GM18873 (cell line): ENCODE measurements around the gene ZCCHC24.
A peak's percentile ranks its signal among the peaks of the same experiment; 100 is the strongest.

Experiments used
- ATAC-seq: cut with Tn5 transposase; IDR thresholded peaks from one replicate; pipeline ENCODE4 v1.9.1; 2021; ENCODE audit warnings: mild to moderate bottlenecking, moderate library complexity, moderate number of reproducible peaks; ENCODE audit not compliant: unreplicated experiment, low FRiP score

Gene ZCCHC24

DNA sequence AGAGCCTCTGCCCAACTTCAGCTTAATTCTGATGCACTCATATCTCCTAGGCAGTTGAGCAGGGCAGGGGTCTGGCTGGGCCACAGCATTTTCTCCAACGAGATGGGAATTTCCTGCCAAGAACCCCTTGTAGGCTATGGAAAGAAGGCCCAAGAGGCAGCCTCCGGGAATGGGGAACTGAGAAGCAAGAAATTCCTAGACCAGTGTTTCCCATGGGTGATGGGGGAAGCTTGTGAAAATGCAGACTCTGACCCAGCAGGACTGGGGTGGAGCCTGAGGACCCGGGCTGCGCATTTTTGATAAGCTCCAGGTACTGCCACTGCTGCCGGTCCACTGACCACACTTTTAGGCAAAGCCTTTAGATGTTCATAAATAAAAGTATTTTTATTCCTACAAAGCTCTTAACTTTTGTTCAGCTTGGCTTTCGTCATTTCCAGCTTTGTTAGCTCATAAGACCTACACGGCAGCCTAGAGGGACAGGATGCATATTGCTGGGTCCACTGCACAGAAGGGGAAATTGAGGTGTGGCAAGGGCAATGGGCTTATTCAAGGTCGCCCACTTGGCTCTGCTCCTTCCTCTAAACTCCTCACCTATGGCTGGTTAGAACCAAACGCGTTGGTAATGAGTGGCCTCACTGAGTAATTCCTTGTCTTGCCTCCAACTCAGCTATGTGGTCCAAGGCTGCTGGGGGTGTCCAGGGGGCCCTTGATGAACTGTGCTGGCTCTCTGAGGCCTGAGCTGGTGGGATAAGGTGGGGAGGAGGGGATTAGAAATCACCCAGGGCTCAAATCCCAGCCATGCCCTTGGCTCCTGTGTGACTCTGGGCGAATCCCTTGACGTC is 29.5 kb downstream of the ZCCHC24 start:
- no peak for ATAC-seq

DNA sequence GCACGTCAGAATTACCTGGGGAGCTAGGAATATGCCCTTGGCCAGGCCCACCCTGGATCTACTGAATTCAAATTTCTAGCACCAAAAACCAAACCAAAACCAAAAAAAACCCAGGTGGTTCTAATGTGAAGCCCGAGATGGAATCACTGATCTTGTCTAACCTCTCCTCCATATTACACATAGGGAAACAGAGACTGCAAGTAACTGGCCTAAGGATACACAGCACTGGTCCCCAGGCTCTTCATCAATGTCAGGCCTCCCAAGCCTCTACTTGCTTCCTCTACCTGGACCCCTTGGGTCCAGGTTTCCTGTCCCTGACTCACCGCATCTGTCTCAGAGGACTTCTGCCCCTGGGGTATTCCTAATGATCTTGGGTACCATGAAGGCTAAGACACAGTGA is 30.7 kb downstream of the ZCCHC24 start:
- ATAC-seq, result no peak

DNA sequence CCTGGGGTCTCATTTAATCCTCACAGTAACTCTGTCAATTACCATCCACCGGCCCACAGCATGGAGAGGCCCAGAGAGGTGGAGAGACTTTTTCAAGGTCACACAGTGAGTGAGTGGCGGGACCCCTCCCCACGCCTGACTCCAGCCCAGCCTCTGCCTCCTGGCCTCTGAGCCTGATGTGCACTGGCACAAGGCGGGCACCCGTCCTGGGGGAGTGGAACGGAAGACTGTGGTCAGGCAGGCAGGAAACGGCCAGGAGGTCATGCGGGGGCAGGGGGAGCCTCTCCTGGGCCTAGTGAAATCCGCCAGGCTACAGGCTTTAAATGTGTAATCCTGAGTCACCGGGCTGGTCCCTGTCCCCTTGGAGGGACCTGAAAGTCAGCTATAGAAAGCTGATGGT is 32.2 kb downstream of the ZCCHC24 start:
- peak; percentile 61 for ATAC-seq

DNA sequence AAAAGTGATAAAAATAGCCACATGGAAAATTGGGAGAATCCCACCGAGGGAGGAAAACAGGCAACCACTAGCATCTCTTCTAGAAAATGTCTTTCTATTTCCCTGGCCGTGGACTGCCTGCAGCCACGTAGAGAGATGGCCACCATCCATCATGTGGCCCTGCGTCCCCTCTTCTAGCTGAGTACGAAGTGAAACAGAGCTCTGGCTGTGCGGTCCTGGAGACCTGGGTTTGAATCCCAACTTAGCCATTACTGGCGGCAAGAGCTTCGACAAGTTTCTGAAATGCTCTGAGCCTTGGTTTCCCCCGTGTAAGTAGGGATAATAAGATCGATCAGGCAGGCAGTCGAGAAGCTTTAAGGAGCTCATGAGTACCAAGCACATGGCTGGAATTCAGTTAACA is 32.9 kb downstream of the ZCCHC24 start:
- no peak for ATAC-seq

DNA sequence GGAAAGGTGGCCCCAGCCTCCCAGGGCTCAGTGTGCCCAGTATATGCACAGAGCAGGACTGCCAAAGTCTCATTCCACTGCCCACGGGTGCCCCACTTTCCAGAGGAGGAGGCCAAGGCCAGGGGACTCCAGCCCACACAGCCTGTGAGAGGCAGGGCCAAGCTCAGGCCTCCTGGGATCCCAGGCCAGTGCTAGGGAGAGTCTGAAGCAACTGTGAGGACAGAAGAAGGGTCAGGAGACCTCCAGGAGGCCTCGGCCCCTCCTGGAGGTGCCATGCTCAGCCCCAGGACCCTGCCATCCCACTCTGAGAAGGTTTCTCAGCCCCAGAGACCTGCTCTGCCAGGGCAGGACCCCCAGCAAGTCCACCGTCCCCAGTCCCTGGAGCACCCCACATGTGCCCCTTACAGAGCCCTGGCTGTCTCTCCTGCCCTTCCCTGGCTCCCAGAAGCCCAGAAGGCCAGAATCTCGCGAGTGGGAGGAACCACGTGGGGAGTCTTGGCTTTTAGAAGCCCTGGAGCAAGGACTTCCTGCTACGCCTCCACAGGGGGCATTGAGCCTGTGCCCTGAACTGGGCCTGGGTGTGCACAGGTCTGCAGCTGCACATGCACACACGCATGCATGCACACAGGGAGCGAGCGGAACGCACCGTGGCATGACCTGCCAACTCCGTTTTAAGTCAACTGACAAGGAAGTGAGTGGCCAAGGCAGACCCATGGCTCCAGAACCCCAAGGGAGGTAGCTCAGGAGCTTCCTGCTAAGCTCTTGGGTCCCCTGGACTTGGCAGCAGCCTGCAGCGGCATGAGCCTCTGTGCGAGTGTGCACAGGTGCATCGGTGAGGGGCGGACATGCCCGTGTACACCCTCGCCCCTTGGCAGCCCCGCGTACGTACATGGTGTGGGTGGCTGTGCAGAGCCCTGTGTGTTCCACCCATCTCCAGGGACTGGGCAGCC is 33.6 kb downstream of the ZCCHC24 start:
- no peak for ATAC-seq

DNA sequence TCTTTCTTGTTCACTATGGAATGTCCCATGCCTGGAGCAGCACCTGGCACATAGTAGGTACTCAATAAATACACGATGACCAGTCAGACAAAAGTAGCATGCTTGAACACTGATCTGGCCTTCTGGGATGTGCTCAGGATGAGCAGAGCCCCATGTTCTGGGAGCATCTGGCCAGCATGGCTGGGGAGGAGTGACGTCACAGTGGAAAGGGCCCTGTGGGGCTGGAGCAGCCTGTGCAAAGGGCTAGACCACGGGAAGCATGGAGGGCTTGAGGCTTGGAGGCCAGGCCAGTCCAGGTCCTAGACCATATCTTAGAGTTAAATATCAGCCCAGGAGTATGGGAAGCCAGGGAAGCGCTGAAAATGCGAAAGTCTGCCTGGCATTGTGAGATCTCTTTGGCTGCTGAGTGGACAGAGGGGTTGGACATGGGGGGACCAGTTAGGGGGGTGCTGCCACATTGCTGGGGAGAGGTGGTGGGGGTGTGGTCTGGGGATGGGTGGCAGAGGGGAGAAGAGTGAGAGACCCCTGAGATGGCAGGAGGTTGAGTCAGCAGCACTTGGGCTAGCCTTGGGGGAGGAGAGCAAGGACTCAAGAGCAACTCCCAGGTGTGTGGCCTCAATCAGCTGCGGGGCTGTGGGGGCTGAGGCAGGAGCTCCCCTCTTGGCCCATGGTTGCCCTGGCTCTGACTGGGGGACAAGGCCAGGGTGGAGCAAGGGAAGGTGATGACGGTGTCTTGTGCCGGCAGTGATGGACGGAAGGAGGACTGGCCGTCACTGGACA is 34.9 kb downstream of the ZCCHC24 start:
- no peak for ATAC-seq

DNA sequence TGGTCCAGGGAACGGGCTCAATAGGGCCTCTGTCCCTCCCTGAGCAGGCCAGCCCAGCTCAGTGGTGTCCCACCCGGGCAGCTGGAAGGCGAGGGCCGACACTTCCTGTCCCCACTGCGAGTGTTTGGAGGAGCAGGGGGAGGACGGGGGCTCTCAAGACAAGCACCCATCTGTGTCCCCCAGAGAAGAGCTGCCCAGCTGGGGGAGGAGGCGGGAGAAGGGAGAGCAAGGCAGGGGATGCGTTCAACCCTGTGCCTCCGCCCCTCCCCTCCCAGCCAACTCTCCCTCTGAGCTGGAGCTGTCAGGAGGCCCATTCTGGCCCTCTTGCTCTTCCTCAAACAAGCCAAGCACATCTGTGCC is 35.7 kb downstream of the ZCCHC24 start:
- no peak for ATAC-seq

DNA sequence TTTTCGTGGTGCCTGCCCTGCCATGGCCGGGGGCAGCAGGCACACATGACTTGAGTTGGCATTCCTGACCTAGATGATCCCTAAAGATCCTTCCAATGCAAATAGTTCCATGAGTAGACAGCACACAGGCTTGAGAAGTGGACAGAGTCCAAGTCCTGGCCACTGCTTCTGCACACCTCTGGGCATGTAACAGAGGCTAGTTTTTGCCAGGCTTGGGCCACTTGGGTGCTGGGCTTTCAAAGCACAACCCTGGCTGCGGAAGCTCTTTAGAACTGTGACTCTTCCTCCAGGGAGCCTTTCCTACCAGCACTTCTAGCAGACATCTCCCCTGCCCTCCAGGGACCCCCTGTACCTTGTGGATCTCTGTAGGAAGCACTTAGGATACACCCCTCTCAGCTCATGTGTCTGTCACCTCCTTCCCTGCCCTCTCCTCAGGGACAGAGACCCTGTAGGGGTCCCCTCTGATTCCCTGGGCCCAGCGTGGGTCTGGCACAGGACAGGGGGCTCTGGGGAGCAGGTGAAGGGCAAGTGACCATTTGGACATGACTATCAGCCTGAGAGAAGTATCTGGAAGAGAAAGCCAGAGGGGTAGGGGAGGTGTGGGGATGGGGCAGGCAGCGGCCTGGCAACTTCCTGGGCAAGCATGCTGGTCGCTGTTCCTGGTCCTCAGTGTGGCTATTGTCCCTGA is 36.2 kb downstream of the ZCCHC24 start:
- no peak for ATAC-seq

DNA sequence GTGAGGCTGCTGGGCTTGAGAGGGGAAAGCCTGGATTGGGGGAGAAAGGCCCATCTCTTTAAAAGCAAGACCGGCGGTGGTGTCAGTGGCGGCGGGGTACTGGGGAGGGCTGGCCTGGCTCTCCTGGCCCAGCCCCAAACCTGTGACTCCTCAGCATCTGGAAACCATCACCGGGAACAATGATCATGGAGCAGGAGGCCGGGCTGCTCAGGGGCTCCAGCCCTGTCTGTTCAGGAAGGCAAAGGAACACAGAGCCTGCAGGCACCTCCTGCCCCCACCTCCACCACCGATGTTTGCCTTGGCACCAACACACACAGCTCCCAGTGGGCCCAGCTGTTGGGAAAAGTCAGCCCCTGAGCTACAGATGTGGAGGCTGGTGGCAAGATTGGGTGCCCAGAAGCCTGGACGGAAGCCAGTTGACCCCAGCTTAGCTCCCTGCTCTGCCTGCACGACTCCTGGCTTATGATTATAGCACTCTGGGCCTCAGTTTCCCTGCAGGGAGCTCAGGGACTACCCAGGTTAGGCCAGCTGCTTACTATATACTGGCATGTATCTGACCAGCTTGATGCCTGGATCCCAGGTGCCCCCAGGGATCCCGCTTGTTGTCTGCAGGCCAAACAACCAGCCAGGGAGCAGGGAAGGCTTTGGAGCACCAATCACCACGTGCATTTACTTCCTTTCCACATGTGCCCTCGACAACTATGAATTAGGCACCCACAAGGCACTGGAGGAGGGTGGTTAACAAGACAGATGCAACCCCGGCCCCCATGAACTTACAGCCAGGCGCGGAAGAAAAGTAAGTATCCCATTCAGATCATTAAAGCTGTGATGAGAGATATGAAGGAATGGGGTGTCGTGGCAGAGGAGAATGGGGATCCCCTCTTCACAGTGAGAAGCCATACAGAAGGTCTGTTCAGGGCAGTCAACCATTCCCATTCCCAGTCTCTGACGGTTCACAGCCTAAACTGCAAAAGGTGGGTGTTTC is 37.3 kb downstream of the ZCCHC24 start:
- ATAC-seq, result no peak

DNA sequence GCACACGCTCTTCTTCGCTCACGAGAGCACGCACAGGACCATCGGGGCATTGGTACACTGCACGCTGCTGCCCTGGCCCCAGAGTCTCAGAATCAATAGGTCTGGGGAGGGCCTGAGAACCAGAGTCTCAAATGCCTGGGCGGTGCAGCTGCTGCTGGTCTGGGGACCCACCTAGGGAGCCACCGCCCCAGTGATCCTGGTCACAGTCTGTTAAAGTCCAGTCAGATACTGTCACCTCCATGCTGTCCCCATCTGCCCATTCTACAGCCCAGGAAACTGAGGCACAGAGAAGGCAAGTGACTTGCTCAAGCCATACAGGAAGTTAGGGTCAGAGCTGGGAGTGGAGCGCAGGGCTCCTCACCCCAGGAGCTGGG is 38.0 kb downstream of the ZCCHC24 start:
- no peak for ATAC-seq

DNA sequence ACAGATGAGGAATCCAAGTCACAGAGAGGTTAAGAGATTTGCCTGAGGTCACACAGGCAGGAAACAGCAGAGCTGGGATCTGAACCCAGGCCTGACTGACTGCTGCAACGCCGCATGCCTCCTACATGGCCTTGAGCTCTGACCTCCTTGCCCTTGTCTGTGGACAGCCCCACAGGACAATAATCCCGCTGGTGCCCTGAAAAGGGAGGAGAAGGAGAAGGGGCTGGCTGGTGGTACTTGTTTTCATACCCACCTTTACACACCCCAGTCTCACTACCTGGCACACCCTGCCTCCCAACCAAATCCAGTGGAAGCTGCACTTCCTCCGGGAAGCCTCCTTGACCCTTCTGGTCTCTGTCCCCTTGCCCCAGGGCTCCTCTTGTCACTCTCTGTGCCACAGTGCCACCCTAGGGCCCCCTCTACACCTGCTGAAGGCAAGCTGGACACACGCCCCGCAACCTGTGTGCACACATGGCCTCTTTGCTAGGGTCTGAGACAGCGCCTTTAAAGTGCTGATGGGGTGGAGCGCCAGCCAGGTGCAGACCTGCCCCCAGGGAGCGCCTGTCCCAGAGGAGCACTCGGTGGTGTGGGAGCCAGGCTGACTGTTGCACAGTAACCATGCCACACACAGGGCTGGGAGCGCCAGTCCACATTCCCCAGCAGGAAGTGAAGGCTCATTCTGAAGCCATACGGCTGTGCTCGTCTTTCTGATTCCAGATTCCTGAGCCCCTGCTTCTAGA is 38.6 kb downstream of the ZCCHC24 start:
- no peak for ATAC-seq

DNA sequence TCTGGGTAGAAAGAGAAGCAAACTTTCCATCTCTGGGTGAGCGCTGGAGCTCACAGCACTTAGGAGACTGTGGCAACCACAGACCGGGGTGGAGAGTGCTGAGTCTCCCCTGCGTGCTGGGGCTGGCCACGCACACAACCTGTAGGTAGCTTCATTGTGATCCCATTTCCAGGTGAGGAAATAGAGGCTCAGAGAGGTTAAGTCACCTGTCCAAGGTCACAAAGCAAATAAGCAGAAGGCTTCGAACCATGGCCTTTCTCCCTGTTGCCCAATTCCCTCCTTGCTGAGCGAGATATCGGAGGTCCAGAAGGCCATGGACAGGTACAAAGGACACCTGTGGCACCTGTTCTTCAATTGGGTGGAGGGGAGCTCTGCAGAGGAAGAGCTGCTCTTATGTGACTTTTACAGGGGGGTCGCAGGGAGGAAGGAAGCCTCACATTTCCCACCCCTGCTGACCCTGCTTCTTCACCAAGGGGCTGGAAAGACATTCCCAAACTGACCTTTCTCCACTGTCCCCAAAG is 39.4 kb downstream of the ZCCHC24 start:
- ATAC-seq, result no peak

DNA sequence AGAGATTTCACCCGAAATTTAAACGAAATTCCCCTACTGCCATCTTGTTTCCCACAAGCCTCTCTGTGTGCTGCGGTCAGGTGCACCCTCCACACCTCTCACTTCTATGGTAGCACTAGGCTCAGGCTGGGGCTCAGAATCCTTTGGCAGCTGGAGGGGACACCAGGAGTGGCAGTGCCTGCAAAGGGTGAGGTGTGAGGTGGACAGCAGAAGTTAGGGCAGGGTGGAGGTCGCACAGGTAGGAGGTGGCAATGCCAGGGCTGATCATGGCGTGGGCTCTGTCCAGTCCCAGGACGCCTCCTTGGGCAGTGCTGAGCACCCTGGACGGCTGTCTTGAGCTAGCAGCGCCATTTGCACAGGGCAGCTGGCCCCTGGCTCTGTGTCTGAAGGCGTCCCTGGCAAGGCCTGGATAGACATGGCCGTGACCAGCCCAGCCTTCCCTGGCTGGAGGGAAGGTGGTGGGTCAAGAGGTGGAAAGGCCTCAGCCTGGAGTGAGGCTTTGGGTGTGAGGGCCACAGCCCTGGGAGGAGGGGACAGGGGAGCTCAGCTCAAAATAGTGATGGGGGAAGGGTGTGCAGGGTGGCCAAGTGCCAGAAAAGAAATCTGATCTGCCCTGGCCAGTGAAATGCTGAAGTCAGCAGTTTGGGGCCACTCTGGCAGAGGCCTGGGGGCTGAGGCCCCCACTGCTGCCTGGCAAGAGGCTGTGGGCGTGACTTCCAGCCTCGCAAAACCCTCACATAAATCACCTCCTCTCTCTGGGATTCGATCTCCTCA is 40.0 kb downstream of the ZCCHC24 start:
- ATAC-seq, result no peak

DNA sequence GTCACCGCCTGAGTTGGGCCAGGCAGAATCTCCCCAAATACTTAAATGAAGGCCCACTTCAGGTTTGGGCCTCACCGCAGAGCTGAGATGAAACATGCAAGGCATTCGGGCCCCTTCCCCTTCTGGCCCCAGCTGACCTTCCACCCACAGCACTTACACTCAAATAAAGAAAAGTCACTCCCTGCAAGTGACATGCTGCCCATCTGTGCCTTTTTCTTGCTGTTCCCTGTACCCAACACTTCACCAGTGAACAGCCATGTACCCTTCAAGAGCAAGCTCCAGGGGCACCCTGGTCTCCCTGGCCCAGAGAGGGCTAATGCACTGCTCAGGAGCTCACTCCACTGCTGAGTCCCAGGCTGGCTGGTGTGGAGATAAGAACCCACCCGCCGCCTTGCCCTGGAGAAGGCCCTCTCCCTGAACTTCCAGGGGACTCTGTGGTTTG is 40.7 kb downstream of the ZCCHC24 start:
- no peak for ATAC-seq

DNA sequence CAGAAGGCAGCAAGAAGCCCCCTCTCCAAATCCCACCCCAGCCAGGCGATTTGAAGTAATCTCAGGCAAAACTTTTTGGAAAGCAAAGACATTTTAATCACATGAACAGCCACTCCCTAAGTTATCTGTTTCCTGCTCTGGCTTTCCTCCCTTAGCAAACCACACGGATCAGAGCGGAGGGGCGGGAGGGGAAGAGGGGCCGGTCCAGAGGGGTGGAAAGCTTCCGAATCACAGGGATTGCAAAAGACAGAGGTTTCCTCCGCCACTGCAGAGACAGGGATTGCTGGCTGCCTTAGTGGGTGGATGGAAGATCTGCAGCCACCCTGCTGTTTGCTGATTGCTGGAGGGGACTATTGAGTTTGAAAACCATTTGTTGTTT is 41.2 kb downstream of the ZCCHC24 start:
- no peak for ATAC-seq

DNA sequence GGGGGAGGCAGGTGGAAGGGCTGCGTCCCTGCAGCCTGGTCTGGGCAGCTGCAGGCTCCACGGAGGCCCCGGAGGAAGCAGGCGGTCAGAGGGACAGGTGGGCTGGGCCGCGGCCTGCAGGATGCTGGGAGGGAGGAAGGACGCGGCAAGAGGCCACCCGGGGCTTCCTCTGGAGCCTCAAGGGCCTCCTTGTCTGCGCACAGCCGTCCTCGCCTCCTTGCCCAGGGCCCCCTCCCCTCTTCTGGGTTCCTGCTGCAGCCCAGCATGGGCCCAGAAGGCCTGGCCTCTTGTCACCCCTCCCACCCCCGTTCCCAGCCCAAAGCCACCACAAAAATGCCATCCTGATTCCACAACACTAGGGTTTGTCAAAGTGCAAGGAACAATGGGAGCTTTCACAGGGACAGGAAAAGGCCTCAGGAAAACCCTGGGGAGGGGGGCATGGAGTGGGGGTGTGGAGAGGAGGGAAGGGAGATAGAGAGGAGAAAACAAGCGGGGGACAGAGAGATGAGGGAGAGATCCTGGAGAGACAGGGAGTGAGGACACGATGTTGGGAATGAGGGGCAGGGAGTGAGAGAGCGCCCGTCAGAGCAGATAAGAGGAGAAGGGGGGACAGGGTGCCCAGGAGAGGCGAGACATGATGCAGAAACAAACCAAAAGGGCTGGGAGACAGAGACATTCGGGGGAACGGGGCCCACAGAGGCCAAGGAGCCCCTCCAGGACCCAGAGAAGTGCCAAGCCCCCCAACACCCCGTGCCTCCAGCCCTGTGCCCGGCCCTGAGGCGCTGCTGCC is 41.8 kb downstream of the ZCCHC24 start:
- no peak for ATAC-seq

DNA sequence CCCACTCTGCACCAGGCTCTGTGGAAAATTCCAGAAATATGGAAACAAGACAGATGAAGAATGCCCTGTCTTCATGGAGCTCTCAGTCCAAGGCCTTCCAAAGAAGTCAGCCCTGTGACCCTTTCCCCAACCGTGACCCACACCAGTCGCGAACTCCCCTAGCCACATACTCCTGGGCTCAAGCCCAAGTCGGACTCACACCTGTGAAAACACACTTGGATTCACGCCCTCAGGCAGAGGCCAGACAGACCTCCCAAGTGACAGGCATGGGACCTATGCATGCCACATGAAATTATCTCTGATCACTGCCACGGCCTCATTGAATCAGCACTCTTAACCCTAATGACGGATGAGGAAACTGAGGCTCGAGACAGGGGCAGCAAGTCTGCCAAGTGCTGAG is 42.5 kb downstream of the ZCCHC24 start:
- no peak for ATAC-seq
